HG03342 (cell line): Measurements from ENCODE around the gene SV2B.
"Not testable (repeated sequence)": the region's sequence is repeated elsewhere in the genome, so short reads cannot be mapped to it uniquely, and the experiment has no call there.

Source experiments
- ATAC-seq: cut with Tn5 transposase; IDR thresholded peaks from one replicate; pipeline ENCODE4 v1.9.1; 2021; ENCODE audit warnings: mild to moderate bottlenecking, moderate library complexity; ENCODE audit not compliant: unreplicated experiment

Gene SV2B, protein sequence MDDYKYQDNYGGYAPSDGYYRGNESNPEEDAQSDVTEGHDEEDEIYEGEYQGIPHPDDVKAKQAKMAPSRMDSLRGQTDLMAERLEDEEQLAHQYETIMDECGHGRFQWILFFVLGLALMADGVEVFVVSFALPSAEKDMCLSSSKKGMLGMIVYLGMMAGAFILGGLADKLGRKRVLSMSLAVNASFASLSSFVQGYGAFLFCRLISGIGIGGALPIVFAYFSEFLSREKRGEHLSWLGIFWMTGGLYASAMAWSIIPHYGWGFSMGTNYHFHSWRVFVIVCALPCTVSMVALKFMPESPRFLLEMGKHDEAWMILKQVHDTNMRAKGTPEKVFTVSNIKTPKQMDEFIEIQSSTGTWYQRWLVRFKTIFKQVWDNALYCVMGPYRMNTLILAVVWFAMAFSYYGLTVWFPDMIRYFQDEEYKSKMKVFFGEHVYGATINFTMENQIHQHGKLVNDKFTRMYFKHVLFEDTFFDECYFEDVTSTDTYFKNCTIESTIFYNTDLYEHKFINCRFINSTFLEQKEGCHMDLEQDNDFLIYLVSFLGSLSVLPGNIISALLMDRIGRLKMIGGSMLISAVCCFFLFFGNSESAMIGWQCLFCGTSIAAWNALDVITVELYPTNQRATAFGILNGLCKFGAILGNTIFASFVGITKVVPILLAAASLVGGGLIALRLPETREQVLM

GRCh38 chr15:91099995-91100813 is at the start of gene SV2B:
Gene SV2B, plus strand, starts transcription at chr15:91100257. Its CDS starts 126,007 bp downstream, at chr15:91226264.
- ATAC-seq = no peak

DNA sequence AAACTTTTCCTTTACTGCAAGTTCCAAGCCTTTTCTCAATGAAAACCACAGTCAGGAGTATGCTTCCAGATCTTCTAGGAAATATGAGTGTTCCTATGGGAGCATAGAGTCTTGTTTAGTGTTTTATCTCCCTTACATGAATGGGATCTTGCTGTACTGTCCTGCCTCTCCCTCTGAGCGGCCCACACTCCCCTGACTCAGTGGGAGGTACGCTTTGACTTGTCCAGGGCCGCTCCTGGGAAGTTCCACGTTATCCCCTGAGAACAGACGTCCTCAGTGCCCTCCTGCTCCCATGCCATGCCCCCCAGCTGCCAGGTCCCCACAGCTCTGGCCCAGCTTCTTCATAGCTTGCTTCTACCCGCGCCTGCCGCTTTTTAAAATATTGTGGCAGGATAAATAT is 48.8 kb upstream of the SV2B start:
- no peak for ATAC-seq

GRCh38 chr15:91054816-91055215 is 45.2 kb upstream of the SV2B start:
- ATAC-seq = no peak

- ATAC-seq = peak; percentile 73
Measured at GRCh38 chr15:91055548-91056331, 44.3 kb upstream of the SV2B start.

DNA sequence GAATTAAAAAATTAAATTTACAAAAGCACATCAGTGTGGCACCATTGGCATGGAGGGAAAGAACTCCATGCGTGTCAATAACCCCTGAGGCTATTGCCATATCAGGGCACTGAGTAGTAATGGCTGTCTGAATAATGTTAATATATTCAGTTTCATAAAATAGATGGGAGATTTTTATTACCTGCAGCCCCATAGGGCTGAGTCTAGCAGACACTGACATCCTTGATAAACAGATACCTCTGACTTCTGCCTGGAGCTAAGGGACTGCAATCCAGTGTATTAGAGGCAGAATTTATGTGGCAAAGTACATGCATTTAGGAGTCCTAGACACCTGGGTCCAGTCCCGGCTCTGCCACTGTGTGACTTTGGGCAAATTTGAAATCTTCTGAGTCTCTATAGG is 38.8 kb upstream of the SV2B start:
- ATAC-seq = no peak

DNA sequence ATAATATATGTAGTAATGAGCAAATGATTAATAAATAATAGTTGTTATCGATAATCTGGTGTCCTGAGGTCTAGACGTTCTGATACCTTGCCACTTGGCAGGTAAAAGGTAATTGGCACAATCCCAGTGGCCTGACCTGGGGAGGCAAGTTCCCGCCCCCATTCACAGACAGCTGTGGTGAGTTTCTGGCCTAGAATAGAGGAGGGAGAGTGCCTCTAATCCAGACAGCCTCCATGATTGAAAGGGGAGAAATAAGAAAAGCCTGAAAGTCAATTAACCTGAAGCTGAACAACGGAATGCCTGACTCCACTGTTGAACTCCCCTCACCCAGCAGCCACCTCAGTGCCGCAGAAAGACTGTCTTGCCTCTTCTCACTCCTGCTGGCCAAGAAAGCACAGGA is 38.1 kb upstream of the SV2B start:
- ATAC-seq = no peak

GRCh38 chr15:91065505-91065904 is 34.6 kb upstream of the SV2B start:
- ATAC-seq = no peak

DNA sequence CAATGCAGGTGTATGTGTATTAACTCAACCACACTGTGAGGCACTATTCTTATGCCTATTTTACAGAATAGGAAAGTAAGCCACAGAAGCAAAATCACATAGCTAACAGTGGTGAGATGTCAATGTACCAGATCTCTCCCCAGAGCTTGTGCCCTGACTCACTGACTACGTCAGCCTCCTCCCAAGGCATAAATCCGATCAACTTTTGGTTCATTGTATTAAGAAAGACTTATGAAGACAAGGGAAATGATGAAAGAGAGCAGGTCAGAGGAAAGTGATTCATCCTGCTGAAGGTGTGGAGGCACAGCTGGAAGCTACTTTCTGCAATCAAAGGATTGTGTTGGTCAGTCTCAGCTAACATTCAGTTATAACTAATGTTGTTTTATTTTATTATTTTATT is 33.0 kb upstream of the SV2B start:
- no peak for ATAC-seq

DNA sequence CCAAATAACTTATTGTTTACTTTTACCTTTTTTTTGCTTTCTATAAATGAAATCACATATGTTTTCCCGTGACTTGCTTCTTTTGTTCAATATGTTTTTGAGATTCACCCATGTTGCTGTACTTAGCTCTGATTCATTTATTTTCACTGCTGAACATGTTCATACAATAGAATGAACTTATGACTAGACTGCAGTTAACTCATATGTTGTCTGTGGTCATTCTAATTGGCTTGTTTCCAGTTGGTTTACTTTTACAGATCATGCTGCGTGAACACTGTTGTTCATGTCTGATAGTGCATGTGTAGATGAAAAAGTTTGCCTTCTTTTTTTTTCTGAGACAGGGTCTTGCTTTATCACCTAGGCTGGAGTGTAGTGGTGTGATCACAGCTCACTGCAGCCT is 31.6 kb upstream of the SV2B start:
- ATAC-seq = no peak

- ATAC-seq = no peak
Measured at GRCh38 chr15:91068966-91069365, 31.1 kb upstream of the SV2B start.

GRCh38 chr15:91070872-91071271 is 29.2 kb upstream of the SV2B start:
- ATAC-seq = no peak

DNA sequence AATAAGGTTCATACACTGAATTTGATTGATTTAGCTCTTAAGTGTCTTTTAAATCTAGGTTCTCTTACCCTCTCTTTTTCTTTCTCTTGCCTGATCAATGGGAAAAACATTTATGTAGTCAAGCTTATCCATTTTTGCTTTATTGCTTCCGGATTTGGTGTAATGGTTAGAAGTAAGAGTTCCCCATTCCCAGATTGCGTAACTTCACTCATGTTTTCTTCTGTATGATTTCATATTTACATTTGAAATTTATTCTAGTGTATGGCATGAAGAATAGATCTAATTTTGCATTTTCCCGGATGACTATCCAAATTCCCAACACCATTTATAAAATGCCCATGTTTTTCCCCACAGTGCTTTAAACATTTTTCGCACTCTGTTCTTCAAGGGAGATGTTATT is 27.9 kb upstream of the SV2B start:
- no peak for ATAC-seq

GRCh38 chr15:91073077-91073476 is 27.0 kb upstream of the SV2B start:
- ATAC-seq = no peak

- no peak for ATAC-seq
Measured at GRCh38 chr15:91073768-91074167, 26.3 kb upstream of the SV2B start.

GRCh38 chr15:91075739-91076138 is 24.3 kb upstream of the SV2B start:
- no peak for ATAC-seq

DNA sequence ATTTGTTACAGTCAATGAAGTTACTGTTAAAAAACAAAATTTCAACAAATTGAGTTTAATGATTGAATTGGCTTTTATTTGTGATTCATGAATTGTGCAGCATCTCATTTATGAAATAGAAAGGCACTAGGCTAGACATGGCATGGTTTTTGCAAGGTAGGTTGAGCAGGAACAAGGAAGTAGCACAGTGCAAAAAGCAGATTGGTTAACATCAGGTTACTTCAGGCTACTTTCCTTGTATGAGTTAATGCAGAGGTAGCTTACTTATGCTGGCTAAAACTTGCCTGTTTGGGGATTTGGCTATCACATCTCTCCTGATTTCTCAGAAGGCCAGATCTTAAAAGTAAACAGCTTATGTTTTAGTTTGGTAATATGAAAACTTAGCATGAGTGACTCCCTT is 23.0 kb upstream of the SV2B start:
- no peak for ATAC-seq

DNA sequence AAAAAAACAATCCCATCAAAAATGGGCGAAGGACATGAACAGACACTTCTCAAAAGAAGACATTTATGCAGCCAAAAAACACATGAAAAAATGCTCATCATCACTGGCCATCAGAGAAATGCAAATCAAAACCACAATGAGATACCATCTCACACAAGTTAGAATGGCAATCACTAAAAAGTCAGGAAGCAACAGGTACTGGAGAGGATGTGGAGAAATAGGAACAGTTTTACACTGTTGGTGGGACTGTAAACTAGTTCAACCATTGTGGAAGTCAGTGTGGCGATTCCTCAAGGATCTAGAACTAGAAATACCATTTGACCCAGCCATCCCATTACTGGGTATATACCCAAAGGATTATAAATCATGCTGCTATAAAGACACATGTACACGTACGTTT is 6.2 kb upstream of the SV2B start:
- not testable (repeated sequence) for ATAC-seq

DNA sequence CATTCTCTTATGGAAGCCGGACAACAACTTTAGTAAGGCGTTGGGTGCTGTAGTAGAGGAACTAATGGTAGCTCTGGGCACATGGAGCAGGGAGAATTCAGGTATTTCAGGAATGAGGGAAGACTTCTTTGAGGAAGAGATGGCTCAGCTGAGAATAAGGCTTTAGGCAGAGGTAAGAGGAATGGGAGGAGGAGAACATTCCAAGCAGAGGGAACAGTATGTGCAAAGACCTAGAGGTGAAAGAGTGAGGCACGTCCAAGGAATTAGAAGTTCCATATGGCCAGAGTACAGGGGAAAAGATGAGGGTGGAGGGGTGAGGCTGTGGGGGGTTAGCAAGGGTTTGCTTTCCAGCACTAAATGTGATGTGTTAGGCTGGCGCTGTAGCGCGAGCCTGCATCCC is 1.6 kb upstream of the SV2B start:
- ATAC-seq = no peak

GRCh38 chr15:91099616-91099994 is 452 bp upstream of the SV2B start:
- ATAC-seq = no peak

GRCh38 chr15:91100814-91101607 is 954 bp downstream of the SV2B start:
- ATAC-seq = no peak
